Fibroblast of lung (primary cell): ENCODE measurements around the gene IQSEC3. TPM values are rescaled to one million over a fixed set of nuclear protein-coding genes. Genes with fewer than 3 reads are reported as not detected.
"Not testable (repeated sequence)": the region's sequence is repeated elsewhere in the genome, so short reads cannot be mapped to it uniquely, and the experiment has no call there.

Source experiments
- DNase-seq, 2 donors: peaks; one replicate each; pipeline versions ENCODE4 v3.0.0 to v3.0.0-alpha.2; 2010; ENCODE audit warnings: low read depth in 2 of 2
- H2AFZ ChIP-seq: 2 replicates; pipeline ENCODE4 v1.5.1; 2012; ENCODE audit warnings: low read length, control low read depth, inconsistent platforms
- H3K27ac ChIP-seq: 2 replicates; pipeline ENCODE4 v1.5.1; 2011; ENCODE audit warnings: low read length, control low read depth; ENCODE audit not compliant: insufficient read depth
- H3K27me3 ChIP-seq: 2 replicates; pipeline ENCODE4 v1.5.1; 2011; ENCODE audit warnings: mild to moderate bottlenecking, low read length; ENCODE audit not compliant: control insufficient read depth, insufficient read depth
- H3K36me3 ChIP-seq: 2 replicates; pipeline ENCODE4 v1.5.1; 2011; ENCODE audit warnings: low read length; ENCODE audit not compliant: control insufficient read depth, insufficient read depth
- H3K4me1 ChIP-seq: 2 replicates; pipeline ENCODE4 v1.5.1; 2011; ENCODE audit warnings: low read length; ENCODE audit not compliant: control insufficient read depth, insufficient read depth; ENCODE audit errors: extremely low read depth
- H3K4me2 ChIP-seq: 2 replicates; pipeline ENCODE4 v1.5.1; 2011; ENCODE audit warnings: low read length, control low read depth; ENCODE audit not compliant: insufficient read depth; ENCODE audit errors: extremely low read depth
- H3K4me3 ChIP-seq, 4 experiments: fragments of 200-600 bp in 1 of 4; sonication (generic) in 1 of 4; replicated peaks in 1 of 4; 2 replicates each; pipeline ENCODE4 v1.5.1; 2011 to 2016; ENCODE audit warnings: low read length in 4 of 4, low read depth in 3 of 4, mild to moderate bottlenecking in 3 of 4, control low read depth in 2 of 4, inconsistent platforms in 1 of 4, mixed read lengths in 1 of 4; ENCODE audit not compliant: insufficient read depth in 1 of 4; ENCODE audit errors: control extremely low read depth in 1 of 4
- H3K79me2 ChIP-seq: 2 replicates; pipeline ENCODE4 v1.5.1; 2012; ENCODE audit warnings: mild to moderate bottlenecking, low read length, inconsistent platforms; ENCODE audit not compliant: control insufficient read depth, insufficient read depth
- H3K9ac ChIP-seq: 2 replicates; pipeline ENCODE4 v1.5.1; 2011; ENCODE audit warnings: mild to moderate bottlenecking, low read length, control low read depth; ENCODE audit not compliant: insufficient read depth
- H3K9me3 ChIP-seq: 2 replicates; pipeline ENCODE4 v1.5.1; 2012; ENCODE audit warnings: low read depth, low read length; ENCODE audit not compliant: control insufficient read depth, insufficient read depth
- H4K20me1 ChIP-seq: 2 replicates; pipeline ENCODE4 v1.5.1; 2011; ENCODE audit warnings: low read length; ENCODE audit not compliant: control insufficient read depth, insufficient read depth; ENCODE audit errors: extremely low read depth
- CTCF ChIP-seq, 2 donors: IDR thresholded peaks in 1 of 2; conservative IDR thresholded peaks in 1 of 2; 1 replicate in 1 of 2; 2 replicates in 1 of 2; pipeline ENCODE4 v1.5.1; 2011 to 2012; ENCODE audit warnings: low read length in 2 of 2, control low read depth in 1 of 2, inconsistent platforms in 1 of 2, low read depth in 1 of 2, mild to moderate bottlenecking in 1 of 2
- EZH2 ChIP-seq: IDR thresholded peaks from 2 replicates; pipeline ENCODE4 v1.5.1; 2012; ENCODE audit warnings: low read length, control low read depth, mild to moderate bottlenecking; ENCODE audit errors: missing control alignments
- polyA plus RNA-seq, 2 donors: library from polyadenylated mRNA; depleted of rRNA in 1 of 2; stranded (reverse) in 1 of 2; unstranded in 1 of 2; fragments of >200 nt; gene quantifications; 2 replicates each; pipeline ENCODE4 v1.2.1, GENCODE V29; 2011 to 2012; ENCODE audit warnings: missing spikeins in 1 of 2
- total RNA-seq: library from RNA; depleted of rRNA; stranded (reverse); fragments of >200 nt; gene quantifications from 2 replicates; pipeline ENCODE4 v1.2.1, GENCODE V29; 2014

IQSEC3 gene
- total and polyA plus RNA-seq, 2 donors (not counting 1 experiment from before 2014, with no cell fraction given), result 0.14 to 1.3 TPM

- Histone ChIP-seq H3K4me1 (no peaks in the 10 kb centered on the region), H3K4me2 (no peak overlapping the region), H4K20me1 (no peaks in the 10 kb centered on the region), H3K27me3 (peaks cover 15% of the 10 kb centered on the region), H3K9ac (no peak overlapping the region), H3K27ac (no peak overlapping the region), H2AFZ (no peak overlapping the region), H3K9me3 (no peaks in the 10 kb centered on the region), H3K79me2 (no peaks in the 10 kb centered on the region), H3K4me3 (no peak overlapping the region), H3K36me3 (no peaks in the 10 kb centered on the region)
- DNase-seq, result no peak
- TF ChIP-seq EZH2 (no peak), CTCF (conservative IDR thresholded peaks at IDR 0.05 in 1 of 2, IDR thresholded peaks at IDR 0.05 in 1 of 2; ENCODE audit: low read depth in 1 of 2, low read length in 2 of 2) (no peak)
These were observed 148.5 kb downstream of the IQSEC3 start for GRCh38 chr12:215116-215515.

- DNase-seq, result not testable (repeated sequence)
These were observed 150.5 kb downstream of the IQSEC3 start for GRCh38 chr12:217029-217428.

DNA sequence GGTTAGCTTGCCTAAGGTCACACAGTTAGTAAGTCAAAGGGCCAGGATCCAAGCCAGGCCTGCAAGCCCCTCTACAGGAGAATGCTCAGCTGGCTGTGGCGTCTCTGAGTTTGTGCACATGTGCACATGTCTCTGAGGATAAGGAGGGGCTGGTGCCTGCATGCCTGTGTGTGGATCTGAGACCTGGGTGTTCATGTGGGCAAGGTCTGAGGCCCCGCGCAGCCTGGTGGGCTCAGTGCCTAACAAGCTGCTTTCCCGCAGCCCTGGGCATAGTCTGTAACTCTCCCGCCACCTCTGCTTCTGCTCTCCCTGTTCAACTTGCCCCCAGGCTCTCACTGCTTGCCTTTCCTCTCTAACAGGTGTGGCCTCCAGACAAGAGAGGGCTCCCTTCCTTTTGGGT is 151.7 kb downstream of the IQSEC3 start:
- no peak overlapping the region for H3K4me2 ChIP-seq

More at GRCh38 chr12:217029-217428, 150.5 kb downstream of the IQSEC3 start:
- H4K20me1 ChIP-seq, H3K36me3 ChIP-seq, H3K9me3 ChIP-seq, H3K9ac ChIP-seq, H3K4me3 ChIP-seq, H3K4me1 ChIP-seq, H3K79me2 ChIP-seq, H3K27ac ChIP-seq, H2AFZ ChIP-seq, H3K4me2 ChIP-seq: not testable (repeated sequence)
- H3K27me3 ChIP-seq, result peaks cover 11% of the 10 kb centered on the region

More for the DNA sequence above, 151.7 kb downstream of the IQSEC3 start:
- H4K20me1 ChIP-seq, result no peaks in the 10 kb centered on the region
- no peaks in the 10 kb centered on the region for H3K79me2 ChIP-seq
- no peak for DNase-seq
- H3K4me3 ChIP-seq, result no peak overlapping the region
- H3K4me1 ChIP-seq, result no peaks in the 10 kb centered on the region
- H3K27me3 ChIP-seq, result peaks cover 12% of the 10 kb centered on the region
- TF ChIP-seq CTCF (conservative IDR thresholded peaks at IDR 0.05 in 1 of 2, IDR thresholded peaks at IDR 0.05 in 1 of 2; ENCODE audit: low read depth in 1 of 2, low read length in 2 of 2) (no peak), EZH2 (no peak)
- no peaks in the 10 kb centered on the region for H3K36me3 ChIP-seq
- H2AFZ ChIP-seq, result no peak overlapping the region
- no peak overlapping the region for H3K27ac ChIP-seq
- no peaks in the 10 kb centered on the region for H3K9me3 ChIP-seq
- H3K9ac ChIP-seq, result no peak overlapping the region
